Liver (tissue), 9 donors: ENCODE data around the gene SPAG4. TPM values are rescaled to one million over a fixed set of nuclear protein-coding genes. Genes with fewer than 3 reads are reported as not detected.

ENCODE experiments used
- DNase-seq: peaks from one replicate; pipeline ENCODE4 v3.0.0-alpha.2; 2017; ENCODE audit warnings: low spot score
- H3K27ac ChIP-seq, 2 donors: one replicate each; pipeline ENCODE4 v1.7.0; 2013; ENCODE audit warnings: inconsistent platforms in 2 of 2, low read length in 2 of 2, control low read depth in 1 of 2, low read depth in 1 of 2, mild to moderate bottlenecking in 1 of 2
- H3K27me3 ChIP-seq, 4 donors: one replicate each; pipeline versions ENCODE4 v1.6.1 to v1.7.0; 2013; ENCODE audit warnings: low read length in 3 of 4, inconsistent platforms in 1 of 4, mild to moderate bottlenecking in 1 of 4, moderate library complexity in 1 of 4; ENCODE audit not compliant: control insufficient read depth in 4 of 4, insufficient read depth in 4 of 4
- H3K36me3 ChIP-seq, 4 donors: one replicate each; pipeline versions ENCODE4 v1.6.1 to v1.7.0; 2013; ENCODE audit warnings: low read length in 3 of 4, mild to moderate bottlenecking in 3 of 4, low read depth in 1 of 4, moderate library complexity in 1 of 4; ENCODE audit not compliant: control insufficient read depth in 4 of 4, insufficient read depth in 3 of 4
- H3K4me1 ChIP-seq, 4 donors: one replicate each; pipeline versions ENCODE4 v1.6.1 to v1.7.0; 2013; ENCODE audit warnings: low read length in 3 of 4, mild to moderate bottlenecking in 3 of 4, moderate library complexity in 1 of 4; ENCODE audit not compliant: control insufficient read depth in 4 of 4, insufficient read depth in 4 of 4
- H3K4me3 ChIP-seq, 3 donors: one replicate each; pipeline versions ENCODE4 v1.6.1 to v1.7.0; 2013; ENCODE audit warnings: low read length in 3 of 3, control low read depth in 1 of 3, low read depth in 1 of 3, mild to moderate bottlenecking in 1 of 3
- H3K9ac ChIP-seq, 2 donors: one replicate each; pipeline ENCODE4 v1.7.0; 2013; ENCODE audit warnings: low read length in 2 of 2, mild to moderate bottlenecking in 2 of 2, moderate library complexity in 2 of 2, control low read depth in 1 of 2, low read depth in 1 of 2
- H3K9me3 ChIP-seq, 4 donors: one replicate each; pipeline versions ENCODE4 v1.6.1 to v1.7.0; 2013; ENCODE audit warnings: low read length in 3 of 4; ENCODE audit not compliant: control insufficient read depth in 4 of 4
- ATF3 ChIP-seq: IDR thresholded peaks from 2 replicates; pipeline ENCODE4 v1.6.1; 2016; ENCODE audit warnings: antibody characterized with exemption
- EGR1 ChIP-seq, 2 donors: IDR thresholded peaks; 2 replicates each; pipeline ENCODE4 v1.6.1; 2016 to 2018; ENCODE audit warnings: antibody characterized with exemption in 2 of 2, low read depth in 2 of 2
- FOXA1 ChIP-seq: IDR thresholded peaks from 2 replicates; pipeline ENCODE4 v1.6.1; 2016; ENCODE audit warnings: antibody characterized with exemption
- FOXA2 ChIP-seq: IDR thresholded peaks from 2 replicates; pipeline ENCODE4 v1.6.1; 2016; ENCODE audit warnings: antibody characterized with exemption
- GABPA ChIP-seq, 2 donors: IDR thresholded peaks in 1 of 2; conservative IDR thresholded peaks in 1 of 2; 2 replicates each; pipeline ENCODE4 v1.6.1; 2016; ENCODE audit warnings: antibody characterized with exemption in 2 of 2, mild to moderate bottlenecking in 1 of 2, moderate library complexity in 1 of 2
- HNF4A ChIP-seq, 2 donors: conservative IDR thresholded peaks; 2 replicates each; pipeline ENCODE4 v1.6.1; 2016; ENCODE audit warnings: antibody characterized with exemption in 2 of 2, mild to moderate bottlenecking in 2 of 2
- HNF4G ChIP-seq: IDR thresholded peaks from 2 replicates; pipeline ENCODE4 v1.6.1; 2016; ENCODE audit warnings: antibody characterized with exemption
- JUND ChIP-seq, 2 donors: IDR thresholded peaks; 2 replicates each; pipeline ENCODE4 v1.6.1; 2016; ENCODE audit warnings: antibody characterized with exemption in 2 of 2
- NR2F2 ChIP-seq: IDR thresholded peaks from 2 replicates; pipeline ENCODE4 v1.6.1; 2016; ENCODE audit warnings: antibody characterized with exemption
- RAD21 ChIP-seq, 2 donors: IDR thresholded peaks; 2 replicates each; pipeline ENCODE4 v1.6.1; 2016; ENCODE audit warnings: antibody characterized with exemption in 2 of 2, mild to moderate bottlenecking in 2 of 2
- REST ChIP-seq: IDR thresholded peaks from 2 replicates; pipeline ENCODE4 v1.6.1; 2016; ENCODE audit warnings: antibody characterized with exemption, mild to moderate bottlenecking
- RXRA ChIP-seq, 2 donors: IDR thresholded peaks; 2 replicates each; pipeline ENCODE4 v1.6.1; 2017 to 2018; ENCODE audit warnings: antibody characterized with exemption in 2 of 2, mild to moderate bottlenecking in 1 of 2
- SP1 ChIP-seq: IDR thresholded peaks from 2 replicates; pipeline ENCODE4 v1.6.1; 2018; ENCODE audit warnings: antibody characterized with exemption, mild to moderate bottlenecking
- TAF1 ChIP-seq: conservative IDR thresholded peaks from 2 replicates; pipeline ENCODE4 v1.6.1; 2016; ENCODE audit warnings: antibody characterized with exemption, mild to moderate bottlenecking
- YY1 ChIP-seq: IDR thresholded peaks from 2 replicates; pipeline ENCODE4 v1.6.1; 2016; ENCODE audit warnings: antibody characterized with exemption, mild to moderate bottlenecking
- WGBS: extraction: QIAGEN DNeasy Blood & Tissue Kit; methylation state at CpG from one replicate; pipeline ENCODE4 v1.1.7; 2013; 5-methylcytosine and 5-hydroxymethylcytosine counted together
- polyA plus RNA-seq, 2 donors: library from polyadenylated mRNA; stranded (reverse) in 1 of 2; unstranded in 1 of 2; fragments of 200-250 nt in 1 of 2; fragments of >200 nt in 1 of 2; fragmentation: Nextera tagmentation in 1 of 2; extraction: Ambion mirVana in 1 of 2; gene quantifications; one replicate each; pipeline versions ENCODE4 v1.2.1 to v1.2.3, GENCODE V29; 2013 to 2015
- total RNA-seq, 2 donors: library from RNA; depleted of rRNA; stranded (reverse); fragments of >200 nt; gene quantifications; one replicate each; pipeline ENCODE4 v1.2.3, GENCODE V29; 2014
- TF ChIP-seq, protein P1 (sequence below): IDR thresholded peaks from 2 replicates; pipeline ENCODE4 v1.6.1; 2016; ENCODE audit warnings: antibody characterized with exemption
- TF ChIP-seq, protein P2 (sequence below): IDR thresholded peaks from 2 replicates; pipeline ENCODE4 v1.6.1; 2016; ENCODE audit warnings: antibody characterized with exemption
- TF ChIP-seq, protein P3 (sequence below): fragments of 150-350 bp; IDR thresholded peaks from 2 replicates; pipeline ENCODE4 v1.5.1; 2017; ENCODE audit warnings: improper control_type of control experiment, low read depth, low read length; ENCODE audit not compliant: missing input control
- donor health status: healthy.
- donor health status: healthy.
- donor health status: healthy.
- donor health status: healthy.
- donor health status: healthy.

The SPAG4 gene
- total and polyA plus RNA-seq, 4 donors: 2.1 to 4.6 (median 3.4) TPM

DNA sequence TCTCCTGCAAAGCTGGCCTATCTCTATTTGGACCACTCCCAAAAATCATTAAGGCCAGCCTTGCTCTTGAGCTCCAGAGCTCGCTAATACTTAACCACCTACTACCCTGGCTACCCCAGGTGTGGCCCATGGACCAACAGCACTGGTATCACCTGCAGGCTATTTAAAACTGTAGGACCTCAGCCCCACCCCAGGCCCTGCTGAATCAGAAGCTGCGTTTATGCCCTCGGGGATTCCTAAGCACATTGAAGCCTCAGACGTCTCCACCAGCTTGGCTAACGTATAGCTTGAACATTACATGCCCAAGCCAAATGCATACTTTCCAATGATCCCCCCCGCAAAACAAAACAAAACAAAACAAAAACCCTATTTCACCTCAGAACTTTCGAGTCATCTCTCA is 19.7 kb upstream of the SPAG4 start (continued):
- TF ChIP-seq REST (no peak), HNF4A (conservative IDR thresholded peaks at IDR 0.05) (no peak), HNF4G (no peak), RAD21 (IDR thresholded peaks at IDR 0.05) (no peak), FOXA1 (no peak), ATF3 (no peak)

GRCh38 chr20:35597186-35597585 is 18.4 kb upstream of the SPAG4 start:
- H3K27ac ChIP-seq: no peak overlapping the region
- H3K27me3 ChIP-seq: no peaks in the 10 kb centered on the region
- no peak for TF ChIP-seq FOXA2
- no peak for TF ChIP-seq GABPA (IDR thresholded peaks at IDR 0.05 in 1 of 2, conservative IDR thresholded peaks at IDR 0.05 in 1 of 2)
- TF ChIP-seq HNF4G: no peak
- TF ChIP-seq EGR1 (IDR thresholded peaks at IDR 0.05; ENCODE audit: low read depth in 2 of 2): no peak
- no peak for TF ChIP-seq TAF1
- TF ChIP-seq YY1: no peak
- TF ChIP-seq FOXA1: no peak
- TF ChIP-seq, protein P1, sequence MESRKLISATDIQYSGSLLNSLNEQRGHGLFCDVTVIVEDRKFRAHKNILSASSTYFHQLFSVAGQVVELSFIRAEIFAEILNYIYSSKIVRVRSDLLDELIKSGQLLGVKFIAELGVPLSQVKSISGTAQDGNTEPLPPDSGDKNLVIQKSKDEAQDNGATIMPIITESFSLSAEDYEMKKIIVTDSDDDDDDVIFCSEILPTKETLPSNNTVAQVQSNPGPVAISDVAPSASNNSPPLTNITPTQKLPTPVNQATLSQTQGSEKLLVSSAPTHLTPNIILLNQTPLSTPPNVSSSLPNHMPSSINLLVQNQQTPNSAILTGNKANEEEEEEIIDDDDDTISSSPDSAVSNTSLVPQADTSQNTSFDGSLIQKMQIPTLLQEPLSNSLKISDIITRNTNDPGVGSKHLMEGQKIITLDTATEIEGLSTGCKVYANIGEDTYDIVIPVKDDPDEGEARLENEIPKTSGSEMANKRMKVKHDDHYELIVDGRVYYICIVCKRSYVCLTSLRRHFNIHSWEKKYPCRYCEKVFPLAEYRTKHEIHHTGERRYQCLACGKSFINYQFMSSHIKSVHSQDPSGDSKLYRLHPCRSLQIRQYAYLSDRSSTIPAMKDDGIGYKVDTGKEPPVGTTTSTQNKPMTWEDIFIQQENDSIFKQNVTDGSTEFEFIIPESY: no peak
- TF ChIP-seq, protein P2, sequence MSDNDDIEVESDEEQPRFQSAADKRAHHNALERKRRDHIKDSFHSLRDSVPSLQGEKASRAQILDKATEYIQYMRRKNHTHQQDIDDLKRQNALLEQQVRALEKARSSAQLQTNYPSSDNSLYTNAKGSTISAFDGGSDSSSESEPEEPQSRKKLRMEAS: no peak
- no peak for TF ChIP-seq ATF3
- no peak for TF ChIP-seq REST
- no peak for TF ChIP-seq SP1
- TF ChIP-seq NR2F2: no peak
- TF ChIP-seq HNF4A (conservative IDR thresholded peaks at IDR 0.05): no peak
- TF ChIP-seq, protein P3, sequence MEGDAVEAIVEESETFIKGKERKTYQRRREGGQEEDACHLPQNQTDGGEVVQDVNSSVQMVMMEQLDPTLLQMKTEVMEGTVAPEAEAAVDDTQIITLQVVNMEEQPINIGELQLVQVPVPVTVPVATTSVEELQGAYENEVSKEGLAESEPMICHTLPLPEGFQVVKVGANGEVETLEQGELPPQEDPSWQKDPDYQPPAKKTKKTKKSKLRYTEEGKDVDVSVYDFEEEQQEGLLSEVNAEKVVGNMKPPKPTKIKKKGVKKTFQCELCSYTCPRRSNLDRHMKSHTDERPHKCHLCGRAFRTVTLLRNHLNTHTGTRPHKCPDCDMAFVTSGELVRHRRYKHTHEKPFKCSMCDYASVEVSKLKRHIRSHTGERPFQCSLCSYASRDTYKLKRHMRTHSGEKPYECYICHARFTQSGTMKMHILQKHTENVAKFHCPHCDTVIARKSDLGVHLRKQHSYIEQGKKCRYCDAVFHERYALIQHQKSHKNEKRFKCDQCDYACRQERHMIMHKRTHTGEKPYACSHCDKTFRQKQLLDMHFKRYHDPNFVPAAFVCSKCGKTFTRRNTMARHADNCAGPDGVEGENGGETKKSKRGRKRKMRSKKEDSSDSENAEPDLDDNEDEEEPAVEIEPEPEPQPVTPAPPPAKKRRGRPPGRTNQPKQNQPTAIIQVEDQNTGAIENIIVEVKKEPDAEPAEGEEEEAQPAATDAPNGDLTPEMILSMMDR: no peak
- TF ChIP-seq JUND (IDR thresholded peaks at IDR 0.05): no peak
- TF ChIP-seq RXRA (IDR thresholded peaks at IDR 0.05): no peak
- DNase-seq: no peak
- no peak overlapping the region for H3K4me3 ChIP-seq
- H3K9ac ChIP-seq: no peak overlapping the region
- H3K4me1 ChIP-seq: peaks cover 7 to 18% (median 15%) of the 10 kb centered on the region in 4 donors
- H3K9me3 ChIP-seq: no peaks in the 10 kb centered on the region
- H3K36me3 ChIP-seq: no peaks in the 10 kb centered on the region
- 88% methylated on average over 2 of the region's 2 CpGs for WGBS
